Activated CD4-positive, alpha-beta T cell treated with anti-CD3 and anti-CD28 coated beads for 36 hours (primary cell): ENCODE measurements around the gene EEFSEC. TPM values are rescaled to one million over a fixed set of nuclear protein-coding genes. Genes with fewer than 3 reads are reported as not detected.

Experiments used
- ATAC-seq: fragments of 200-7000 bp; cut with Tn5 transposase; one replicate; pipeline ENCODE4 v1.10.0; 2021; ENCODE audit warnings: mild to moderate bottlenecking, moderate library complexity
- CTCF ChIA-PET: fragments of 350-600 bp; sonication (Branson Sonifier 250); formaldehyde crosslinking; loops from one replicate; lab custom pipeline; 2021; ENCODE audit warnings: antibody characterized with exemption; lab: Charles Lee
- POLR2A ChIA-PET: fragments of 350-600 bp; sonication (Branson Sonifier 250); formaldehyde crosslinking; loops from one replicate; lab custom pipeline; 2021; ENCODE audit warnings: antibody characterized with exemption, inconsistent platforms; lab: Charles Lee
- DNase-seq: peaks from one replicate; pipeline ENCODE4 v3.0.0-alpha.2; 2020
- H3K27ac Mint-ChIP-seq: one replicate; pipeline ENCODE4 v1.8.0; 2021; ENCODE audit warnings: mixed read lengths
- H3K27me3 Mint-ChIP-seq: one replicate; pipeline ENCODE4 v1.8.0; 2021; ENCODE audit warnings: mixed read lengths
- H3K36me3 Mint-ChIP-seq: one replicate; pipeline ENCODE4 v1.8.0; 2021; ENCODE audit warnings: low read depth, mixed read lengths
- H3K4me1 Mint-ChIP-seq: one replicate; pipeline ENCODE4 v1.8.0; 2021; ENCODE audit warnings: mixed read lengths
- H3K4me3 Mint-ChIP-seq: one replicate; pipeline ENCODE4 v1.8.0; 2021; ENCODE audit warnings: mild to moderate bottlenecking, moderate library complexity, mixed read lengths
- H3K9me3 Mint-ChIP-seq: one replicate; pipeline ENCODE4 v1.8.0; 2021; ENCODE audit warnings: low read depth, mixed read lengths
- intact Hi-C, 2 experiments: fragments of 100-400 bp; cut with DNase I in 1 of 2; cut with micrococcal nuclease in 1 of 2; formaldehyde crosslinking; loops; one replicate each; pipeline versions ENCODE4 v1.14.2 to v1.15.1; 2022 to 2024; cut with DNase I, micrococcal nuclease
- total RNA-seq, 2 experiments: library from RNA; stranded (reverse); gene quantifications; one replicate each; pipeline ENCODE4 v1.2.3, GENCODE V29; 2021

Gene EEFSEC
- total RNA-seq, 2 experiments from 2014 or later, result 19.6 to 20.7 TPM

- Mint-ChIP-seq H3K27ac (no peak overlapping the region), H3K36me3 (peaks cover 1% of the 10 kb centered on the region), H3K27me3 (no peaks in the 10 kb centered on the region), H3K4me1 (no peaks in the 10 kb centered on the region), H3K9me3 (no peaks in the 10 kb centered on the region), H3K4me3 (no peak overlapping the region)
- CTCF ChIA-PET, result interaction anchor here (0.6 to 0.8 kb wide), 2 partner anchors 14 to 333 kb away, joined by 3 read pairs; no protein-coding TSS in a partner anchor
- ATAC-seq (no peak), DNase-seq (no peak)
- intact Hi-C loops, result no loop called here
- POLR2A ChIA-PET, result no interaction called here
These were observed 183.3 kb downstream of the EEFSEC start for GRCh38 chr3:128336337-128337156.

GRCh38 chr3:128337305-128337704 lies 184.0 kb downstream of the EEFSEC start:
- Mint-ChIP-seq H3K4me1 (no peaks in the 10 kb centered on the region), H3K27me3 (no peaks in the 10 kb centered on the region), H3K9me3 (no peaks in the 10 kb centered on the region), H3K4me3 (no peak overlapping the region), H3K36me3 (peaks cover 1% of the 10 kb centered on the region), H3K27ac (no peak overlapping the region)
- no peak for ATAC-seq
- DNase-seq, result no peak
- ChIA-PET CTCF (no interaction called here), POLR2A (no interaction called here)
- intact Hi-C loops, result no loop called here

GRCh38 chr3:128338536-128339330 lies 185.5 kb downstream of the EEFSEC start:
- Mint-ChIP-seq H3K4me1 (no peaks in the 10 kb centered on the region), H3K36me3 (peaks cover 1% of the 10 kb centered on the region), H3K4me3 (no peak overlapping the region), H3K27me3 (no peaks in the 10 kb centered on the region), H3K9me3 (no peaks in the 10 kb centered on the region), H3K27ac (no peak overlapping the region)
- DNase-seq (no peak), ATAC-seq (no peak)
- intact Hi-C loops, result no loop called here
- ChIA-PET CTCF (no interaction called here), POLR2A (no interaction called here)

GRCh38 chr3:128339491-128340012 lies 186.3 kb downstream of the EEFSEC start:
- DNase-seq (no peak), ATAC-seq (no peak)
- Mint-ChIP-seq H3K4me1 (no peaks in the 10 kb centered on the region), H3K27me3 (no peaks in the 10 kb centered on the region), H3K36me3 (peaks cover 3% of the 10 kb centered on the region), H3K9me3 (no peaks in the 10 kb centered on the region), H3K27ac (no peak overlapping the region), H3K4me3 (no peak overlapping the region)
- ChIA-PET CTCF (no interaction called here), POLR2A (no interaction called here)
- intact Hi-C loops, result no loop called here

- ATAC-seq (no peak), DNase-seq (no peak)
- H3K36me3 Mint-ChIP-seq, result peaks cover 3% of the 10 kb centered on the region
- no peak overlapping the region for H3K4me3 Mint-ChIP-seq
- no peak overlapping the region for H3K27ac Mint-ChIP-seq
- H3K4me1 Mint-ChIP-seq, result no peaks in the 10 kb centered on the region
- H3K27me3 Mint-ChIP-seq, result no peaks in the 10 kb centered on the region
- ChIA-PET POLR2A (no interaction called here), CTCF (no interaction called here)
- intact Hi-C loops, result no loop called here
- no peaks in the 10 kb centered on the region for H3K9me3 Mint-ChIP-seq
These were observed 187.1 kb downstream of the EEFSEC start for GRCh38 chr3:128340198-128340903.

- DNase-seq (no peak), ATAC-seq (no peak)
- intact Hi-C loops, result no loop called here
- ChIA-PET CTCF (no interaction called here), POLR2A (no interaction called here)
- Mint-ChIP-seq H3K9me3 (no peaks in the 10 kb centered on the region), H3K4me1 (no peaks in the 10 kb centered on the region), H3K4me3 (no peak overlapping the region), H3K36me3 (peaks cover 3% of the 10 kb centered on the region), H3K27ac (no peak overlapping the region), H3K27me3 (no peaks in the 10 kb centered on the region)
These were observed 187.7 kb downstream of the EEFSEC start for GRCh38 chr3:128340904-128341555.

- CTCF ChIA-PET, result no interaction called here
- no peaks in the 10 kb centered on the region for H3K9me3 Mint-ChIP-seq
These were observed 188.5 kb downstream of the EEFSEC start for GRCh38 chr3:128341659-128342395.

GRCh38 chr3:128342701-128343180 lies 189.5 kb downstream of the EEFSEC start:
- H3K27ac Mint-ChIP-seq, result no peak overlapping the region
- H3K27me3 Mint-ChIP-seq, result no peaks in the 10 kb centered on the region
- H3K4me1 Mint-ChIP-seq, result no peaks in the 10 kb centered on the region
- peaks cover 3% of the 10 kb centered on the region for H3K36me3 Mint-ChIP-seq
- POLR2A ChIA-PET, result no interaction called here
- H3K4me3 Mint-ChIP-seq, result no peak overlapping the region
- intact Hi-C loops, result no loop called here
- DNase-seq (no peak), ATAC-seq (no peak)
- H3K9me3 Mint-ChIP-seq, result no peaks in the 10 kb centered on the region
- CTCF ChIA-PET, result no interaction called here

More at GRCh38 chr3:128341659-128342395, 188.5 kb downstream of the EEFSEC start:
- Mint-ChIP-seq H3K36me3 (peaks cover 3% of the 10 kb centered on the region), H3K4me3 (no peak overlapping the region), H3K4me1 (no peaks in the 10 kb centered on the region), H3K27me3 (no peaks in the 10 kb centered on the region), H3K27ac (no peak overlapping the region)
- ATAC-seq, result no peak
- POLR2A ChIA-PET, result no interaction called here
- intact Hi-C loops, result no loop called here
- no peak for DNase-seq

- peaks cover 3% of the 10 kb centered on the region for H3K36me3 Mint-ChIP-seq
- CTCF ChIA-PET, result interaction anchor here (1.2 kb wide), 1 partner anchor 11 kb away, joined by 4 read pairs; no protein-coding TSS in a partner anchor
- no peak for DNase-seq
These were observed 190.2 kb downstream of the EEFSEC start for GRCh38 chr3:128343287-128344051.

More at GRCh38 chr3:128343287-128344051, 190.2 kb downstream of the EEFSEC start:
- H3K4me1 Mint-ChIP-seq, result peaks cover under 1% of the 10 kb centered on the region
- no peak overlapping the region for H3K27ac Mint-ChIP-seq
- H3K4me3 Mint-ChIP-seq, result no peak overlapping the region
- intact Hi-C loops, result no loop called here
- ATAC-seq, result no peak
- POLR2A ChIA-PET, result no interaction called here
- no peaks in the 10 kb centered on the region for H3K9me3 Mint-ChIP-seq
- no peaks in the 10 kb centered on the region for H3K27me3 Mint-ChIP-seq
